HG02943 (cell line): Measurements from ENCODE around the gene SEPHS2.
"Not testable (repeated sequence)": the region's sequence is repeated elsewhere in the genome, so short reads cannot be mapped to it uniquely, and the experiment has no call there.

Experiments used
- ATAC-seq: cut with Tn5 transposase; IDR thresholded peaks from one replicate; pipeline ENCODE4 v1.9.1; 2021; ENCODE audit warnings: mild to moderate bottlenecking, low read depth, moderate library complexity; ENCODE audit not compliant: unreplicated experiment

The SEPHS2 gene

GRCh38 chr16:30470632-30470995, 24.9 kb upstream of the SEPHS2 start:
- ATAC-seq: no peak

GRCh38 chr16:30470170-30470512, 24.5 kb upstream of the SEPHS2 start:
- no peak for ATAC-seq

- ATAC-seq: no peak
These were observed 18.4 kb upstream of the SEPHS2 start for GRCh38 chr16:30464078-30464477.

GRCh38 chr16:30461426-30461825, 15.8 kb upstream of the SEPHS2 start:
- ATAC-seq: not testable (repeated sequence)

- no peak for ATAC-seq
These were observed 13.8 kb upstream of the SEPHS2 start for GRCh38 chr16:30459456-30459855.

- peak; percentile 70 for ATAC-seq
These were observed 13.1 kb upstream of the SEPHS2 start for GRCh38 chr16:30458561-30459394.

GRCh38 chr16:30457743-30458560, 12.3 kb upstream of the SEPHS2 start:
- no peak for ATAC-seq

GRCh38 chr16:30457256-30457655, 11.6 kb upstream of the SEPHS2 start:
- ATAC-seq: no peak

GRCh38 chr16:30456302-30456701, 10.6 kb upstream of the SEPHS2 start:
- ATAC-seq: no peak

- not testable (repeated sequence) for ATAC-seq
These were observed 7.3 kb upstream of the SEPHS2 start for GRCh38 chr16:30452709-30453580.

GRCh38 chr16:30449116-30449435, 3.4 kb upstream of the SEPHS2 start:
- no peak for ATAC-seq

- ATAC-seq: no peak
These were observed 2.0 kb upstream of the SEPHS2 start for GRCh38 chr16:30447512-30448226.

- no peak for ATAC-seq
These were observed 525 bp upstream of the SEPHS2 start for GRCh38 chr16:30446203-30446595.

- ATAC-seq: peak; percentile 30
These were observed 596 bp downstream of the SEPHS2 start for GRCh38 chr16:30445149-30445407.

- ATAC-seq: no peak
These were observed 1.2 kb downstream of the SEPHS2 start for GRCh38 chr16:30444231-30445148.

GRCh38 chr16:30443631-30444030, 2.0 kb downstream of the SEPHS2 start:
- ATAC-seq: no peak

GRCh38 chr16:30439720-30440348, 5.8 kb downstream of the SEPHS2 start:
- ATAC-seq: no peak

- ATAC-seq: no peak
These were observed 6.8 kb downstream of the SEPHS2 start for GRCh38 chr16:30438835-30439234.

- no peak for ATAC-seq
These were observed 8.1 kb downstream of the SEPHS2 start for GRCh38 chr16:30437511-30438046.
